HG03378 (cell line): ENCODE measurements around the gene OCIAD2.
A peak's percentile ranks its signal among the peaks of the same experiment; 100 is the strongest.
"Not testable (repeated sequence)": the region's sequence is repeated elsewhere in the genome, so short reads cannot be mapped to it uniquely, and the experiment has no call there.

Experiments used
- ATAC-seq: cut with Tn5 transposase; IDR thresholded peaks from one replicate; pipeline ENCODE4 v1.9.1; 2021; ENCODE audit warnings: mild to moderate bottlenecking, moderate library complexity; ENCODE audit not compliant: unreplicated experiment

The OCIAD2 gene

DNA sequence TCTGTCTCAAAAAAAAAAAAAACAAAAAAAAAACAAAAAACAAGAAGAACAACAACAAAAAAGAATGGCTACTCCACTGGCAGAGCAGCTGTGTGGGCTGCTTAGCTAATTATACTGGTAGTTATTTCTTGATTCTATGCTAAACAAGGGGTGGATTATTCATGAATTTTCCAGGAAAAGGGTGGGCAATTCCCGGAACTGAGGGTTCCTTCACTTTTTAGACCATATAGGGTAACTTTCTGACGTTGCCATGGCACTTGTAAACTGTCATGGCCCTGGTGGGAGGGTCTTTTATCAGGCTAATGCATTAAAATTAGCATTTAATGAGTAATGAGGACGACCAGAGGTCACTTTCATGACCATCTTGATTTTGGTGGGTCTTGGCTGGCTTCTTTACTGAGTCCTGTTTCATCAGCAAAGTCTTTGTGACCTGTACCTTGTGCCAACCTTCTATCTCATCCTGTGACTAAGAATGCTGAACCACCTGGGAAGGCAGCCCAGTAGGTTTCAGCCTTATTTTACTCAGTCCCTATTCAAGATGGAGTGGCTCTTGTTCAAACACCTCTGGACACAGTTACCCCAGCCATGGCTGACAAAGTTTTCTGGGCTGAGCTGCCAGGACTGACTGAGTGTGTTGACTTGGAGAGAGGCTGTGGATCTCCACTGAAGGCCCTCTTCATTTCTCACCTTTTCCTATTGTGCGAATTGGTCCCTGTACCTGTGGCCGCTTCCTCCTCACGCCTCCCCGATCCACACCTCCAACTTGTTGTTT is 1.3 kb upstream of the OCIAD2 start:
- no peak for ATAC-seq

DNA sequence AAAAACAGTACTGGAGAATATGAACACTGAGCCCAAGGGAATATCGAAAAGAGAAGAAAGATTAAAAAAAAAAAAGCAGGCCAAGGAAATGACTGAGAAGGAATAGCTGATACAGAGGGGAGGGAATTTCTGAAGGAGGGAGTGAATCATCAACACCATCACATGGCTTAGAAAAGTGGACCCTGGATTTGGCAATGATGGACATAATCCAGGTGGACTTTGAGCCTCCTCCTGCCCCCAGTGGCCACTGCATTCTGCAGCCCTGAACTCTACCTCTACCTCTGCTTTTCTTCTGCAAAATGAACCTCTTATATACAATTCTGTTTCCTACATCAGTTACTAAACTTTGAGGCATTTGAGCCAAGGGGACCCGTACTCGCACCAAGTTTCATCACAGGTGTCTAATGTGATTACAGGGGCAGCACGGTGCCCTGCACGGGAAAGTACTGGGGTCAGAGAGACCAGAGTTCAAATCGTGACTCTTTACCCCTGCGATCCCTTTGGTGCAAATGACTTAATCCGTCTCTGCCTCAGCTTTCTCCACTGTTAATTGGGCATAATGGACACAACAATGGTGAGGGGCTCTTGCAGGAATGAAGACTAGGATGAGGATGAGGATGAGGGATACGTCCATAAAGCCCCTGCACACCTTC is 1.1 kb downstream of the OCIAD2 start:
- ATAC-seq: no peak

DNA sequence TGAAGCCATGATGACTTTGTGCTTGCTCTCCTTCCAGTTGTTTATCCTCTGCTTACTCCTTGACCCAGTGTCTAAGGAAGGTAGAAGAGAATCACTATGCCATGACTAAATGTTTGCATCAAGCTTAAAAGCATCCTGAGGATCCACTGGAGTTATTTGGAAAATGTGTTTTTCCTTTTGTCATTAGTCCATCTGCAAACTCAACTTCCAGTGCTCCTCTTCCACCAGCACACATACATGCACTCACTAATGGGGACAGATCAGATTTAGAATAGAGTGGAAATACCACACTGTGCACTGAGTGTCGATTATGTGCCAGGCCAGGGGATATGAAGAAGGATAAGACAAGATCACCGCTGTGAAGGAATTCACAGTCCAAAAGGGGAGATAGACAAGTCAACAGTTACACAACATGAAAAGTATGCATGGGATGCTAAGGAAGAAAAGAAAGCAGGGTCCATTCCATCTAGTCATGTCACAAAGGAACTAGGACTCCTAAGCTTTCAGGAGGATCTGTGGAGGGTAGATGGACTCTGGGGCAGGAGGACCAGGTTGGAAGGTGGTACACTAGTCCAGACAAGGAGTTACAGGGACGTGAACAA is 1.9 kb downstream of the OCIAD2 start:
- no peak for ATAC-seq

DNA sequence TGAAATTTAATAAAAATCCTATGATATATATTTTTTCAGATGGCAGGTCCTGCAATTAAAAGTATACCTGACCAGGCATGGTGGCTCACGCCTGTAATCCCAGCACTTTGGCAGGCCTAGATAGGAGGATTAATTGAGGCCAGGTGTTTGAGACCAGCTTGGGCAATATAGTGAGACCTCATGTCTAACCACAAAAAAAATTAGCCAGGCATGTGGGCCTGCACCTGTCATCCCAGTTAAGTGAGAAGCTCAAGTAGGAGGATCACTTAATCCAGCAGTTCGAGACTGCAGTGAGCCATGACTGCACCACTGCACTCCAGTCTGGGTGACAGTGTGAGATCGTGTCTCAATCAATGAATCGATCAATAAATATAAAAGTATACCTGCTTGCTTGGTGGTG is 2.5 kb downstream of the OCIAD2 start:
- no peak for ATAC-seq

DNA sequence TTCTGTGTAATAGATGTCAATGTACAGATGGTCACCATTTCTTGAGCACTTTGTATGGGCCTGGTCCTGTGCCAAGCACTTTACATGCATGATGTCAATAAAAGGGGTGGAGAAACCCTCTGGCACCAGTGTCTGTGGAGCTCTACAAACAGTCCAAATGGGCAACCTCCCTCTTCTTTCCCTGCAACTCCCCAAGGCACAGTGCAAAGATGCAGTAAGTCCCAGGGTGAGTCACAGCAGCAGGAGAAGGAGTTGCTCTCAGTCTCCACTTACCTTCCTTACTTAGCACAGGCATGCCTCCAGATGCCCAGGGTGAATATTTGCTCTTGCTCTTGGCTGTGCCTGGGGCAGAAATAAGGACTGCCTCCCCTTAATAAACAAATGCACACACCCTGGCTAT is 4.3 kb downstream of the OCIAD2 start:
- ATAC-seq: no peak

DNA sequence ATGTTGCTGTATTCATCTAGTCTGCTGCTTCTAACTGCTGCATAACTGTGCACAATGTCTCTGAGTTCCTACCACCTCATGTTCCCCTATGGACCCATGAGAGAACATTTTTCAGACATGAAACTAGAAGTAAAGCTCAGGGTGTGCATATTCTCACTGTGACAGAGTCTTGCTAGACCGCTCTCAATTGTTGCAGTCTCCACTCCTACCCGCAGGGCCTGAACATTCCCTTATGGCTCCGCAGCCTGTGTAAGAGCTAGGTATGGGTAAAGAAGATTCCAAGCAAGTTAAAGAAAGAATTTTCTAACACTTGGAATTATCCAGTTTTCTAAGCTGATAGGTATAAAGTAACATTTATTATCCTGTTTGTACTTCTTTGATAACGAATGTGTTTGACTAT is 5.4 kb downstream of the OCIAD2 start:
- no peak for ATAC-seq

DNA sequence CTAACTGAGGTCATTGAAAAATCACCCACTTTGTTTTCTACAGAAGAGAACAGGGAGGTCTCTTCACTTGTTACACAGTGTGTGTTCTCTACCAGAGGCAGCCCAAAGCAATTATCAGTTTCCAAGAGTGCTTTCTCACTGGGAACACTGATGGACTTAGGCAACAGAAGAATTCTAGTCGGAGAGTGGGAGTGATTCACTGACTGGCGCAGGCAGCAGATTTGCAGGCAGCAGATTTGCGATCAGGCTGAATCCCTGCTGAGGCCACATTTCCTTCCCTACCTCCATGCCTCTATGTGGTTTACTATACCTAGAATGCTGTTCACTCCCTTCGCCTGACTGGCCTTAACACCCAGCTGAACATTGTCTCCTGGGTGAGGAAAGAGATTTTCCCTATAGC is 6.6 kb downstream of the OCIAD2 start:
- no peak for ATAC-seq

DNA sequence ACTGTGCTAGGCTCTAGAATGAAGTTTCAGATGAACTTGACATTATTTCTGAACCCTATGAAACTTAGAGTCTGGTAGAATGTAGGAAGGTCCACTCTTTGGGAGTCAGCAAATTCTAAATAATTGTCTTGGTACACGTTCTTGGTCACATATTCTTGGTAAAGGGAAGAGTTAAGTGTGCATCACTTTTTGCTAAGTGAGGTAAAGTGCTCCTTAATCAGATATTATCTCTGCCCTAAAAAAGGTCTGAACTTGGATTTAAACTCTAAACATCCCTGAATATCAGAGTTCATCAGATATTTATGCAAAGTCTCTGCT is 7.2 kb downstream of the OCIAD2 start:
- ATAC-seq: no peak

DNA sequence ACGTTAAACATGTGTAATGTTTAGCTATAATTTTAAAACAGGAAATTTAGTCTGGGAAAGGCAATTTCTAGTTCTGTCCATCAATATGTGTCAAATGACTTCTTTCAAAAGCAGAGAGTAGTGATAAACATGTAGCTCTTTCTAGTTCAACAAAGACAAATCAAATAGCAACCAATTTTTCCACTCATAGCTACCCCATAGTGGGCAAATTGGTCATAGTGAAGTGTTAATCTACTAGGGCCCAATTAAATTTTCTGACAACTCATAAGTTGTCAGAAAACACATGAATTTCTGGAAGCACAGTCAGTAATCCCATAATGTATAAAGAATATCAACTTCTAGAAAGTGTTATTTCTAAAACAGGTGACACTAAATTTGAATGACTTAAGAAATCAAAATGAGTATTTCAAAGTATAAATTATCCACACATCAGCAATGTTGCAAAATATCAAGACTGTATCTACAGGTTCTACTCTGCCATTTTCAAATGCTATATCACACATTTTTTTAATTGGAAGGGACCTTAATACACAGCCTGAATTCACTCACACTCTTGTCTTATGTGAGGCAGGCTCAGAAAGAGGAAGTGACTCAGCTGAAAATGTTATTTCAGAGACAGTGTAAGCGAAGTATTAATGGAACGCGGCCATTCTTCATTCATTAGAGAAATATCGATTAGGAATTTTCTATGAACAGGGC is 7.7 kb downstream of the OCIAD2 start:
- peak; percentile 82 for ATAC-seq

DNA sequence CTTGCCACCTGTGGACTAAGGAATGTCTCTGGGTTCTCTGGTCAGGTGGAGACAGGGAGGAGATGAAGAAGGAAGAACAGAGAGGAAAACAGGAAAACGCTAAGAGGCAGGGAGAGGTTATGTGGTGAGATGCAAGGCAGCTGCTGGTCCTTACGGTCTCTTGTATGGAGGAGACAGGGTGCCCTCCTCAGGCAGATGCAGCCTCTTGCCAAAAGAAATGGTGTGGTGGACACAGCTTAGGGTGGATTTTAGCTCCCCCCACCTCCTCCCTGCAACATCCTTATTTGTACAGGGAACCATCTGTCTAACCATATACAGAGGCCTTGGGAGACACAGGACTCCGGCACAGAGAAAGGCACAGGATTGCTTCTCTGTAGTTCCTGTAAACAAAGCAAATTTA is 9.7 kb downstream of the OCIAD2 start:
- no peak for ATAC-seq

DNA sequence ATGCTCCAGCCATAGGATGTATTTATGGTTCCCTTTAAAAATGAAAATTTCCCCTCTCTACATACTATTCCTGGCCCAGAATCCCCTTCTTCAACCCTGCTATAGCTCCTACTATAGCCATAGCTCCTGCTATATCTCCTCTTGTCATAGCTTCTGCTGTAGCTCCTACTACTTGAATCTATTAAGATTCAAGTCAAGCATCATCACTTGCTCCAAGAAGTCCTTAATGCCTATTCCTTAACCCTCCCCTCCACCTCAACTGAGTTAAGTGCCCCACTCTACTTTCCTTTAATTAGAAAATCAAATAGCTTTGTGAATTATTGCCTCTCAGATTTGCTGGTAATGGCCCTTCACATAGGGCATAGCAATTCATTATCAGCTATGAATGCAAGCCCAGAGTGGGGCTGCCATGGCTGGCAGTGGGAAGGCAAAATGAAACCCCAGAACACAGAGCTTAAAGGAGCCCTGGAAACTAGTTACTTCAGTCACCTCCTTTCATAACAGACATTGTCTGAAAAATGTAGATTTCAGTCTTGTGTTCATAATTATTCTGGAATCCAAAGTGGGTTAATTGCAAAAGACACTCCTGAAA is 15.4 kb downstream of the OCIAD2 start:
- no peak for ATAC-seq

DNA sequence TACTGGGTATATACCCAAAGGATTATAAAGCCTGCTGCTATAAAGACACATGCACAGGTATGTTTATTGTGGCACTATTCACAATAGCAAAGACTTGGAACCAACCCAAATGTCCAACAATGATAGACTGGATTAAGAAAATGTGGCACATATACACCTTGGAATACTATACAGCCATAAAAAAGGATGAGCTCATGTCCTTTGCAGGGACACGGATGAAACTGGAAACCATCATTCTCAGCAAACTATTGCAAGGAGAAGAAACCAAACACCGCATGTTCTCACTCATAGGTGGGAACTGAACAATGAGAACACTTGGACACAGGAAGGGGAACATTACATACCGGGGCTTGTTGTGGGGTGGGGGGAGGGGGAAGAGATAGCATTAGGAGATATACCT is 16.8 kb downstream of the OCIAD2 start:
- not testable (repeated sequence) for ATAC-seq

DNA sequence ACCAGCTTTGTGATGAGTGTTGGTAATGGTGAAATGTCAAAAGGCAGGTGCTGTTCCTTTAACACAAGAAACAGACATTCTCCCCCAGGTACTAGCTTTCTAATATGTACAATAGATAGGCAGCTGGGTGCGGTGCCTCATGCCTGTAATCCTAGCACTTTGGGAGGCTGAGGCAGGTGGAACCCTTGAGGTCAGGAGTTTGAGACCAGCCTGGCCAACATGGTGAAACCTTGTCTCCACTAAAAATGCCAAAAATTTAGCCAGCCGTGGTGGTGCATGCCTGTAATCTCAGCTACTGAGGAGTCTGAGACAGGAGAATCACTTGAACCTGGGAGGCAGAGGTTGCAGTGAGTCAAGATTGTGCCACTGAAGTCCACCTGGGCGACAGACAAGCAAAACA is 24.9 kb downstream of the OCIAD2 start:
- ATAC-seq: not testable (repeated sequence)

DNA sequence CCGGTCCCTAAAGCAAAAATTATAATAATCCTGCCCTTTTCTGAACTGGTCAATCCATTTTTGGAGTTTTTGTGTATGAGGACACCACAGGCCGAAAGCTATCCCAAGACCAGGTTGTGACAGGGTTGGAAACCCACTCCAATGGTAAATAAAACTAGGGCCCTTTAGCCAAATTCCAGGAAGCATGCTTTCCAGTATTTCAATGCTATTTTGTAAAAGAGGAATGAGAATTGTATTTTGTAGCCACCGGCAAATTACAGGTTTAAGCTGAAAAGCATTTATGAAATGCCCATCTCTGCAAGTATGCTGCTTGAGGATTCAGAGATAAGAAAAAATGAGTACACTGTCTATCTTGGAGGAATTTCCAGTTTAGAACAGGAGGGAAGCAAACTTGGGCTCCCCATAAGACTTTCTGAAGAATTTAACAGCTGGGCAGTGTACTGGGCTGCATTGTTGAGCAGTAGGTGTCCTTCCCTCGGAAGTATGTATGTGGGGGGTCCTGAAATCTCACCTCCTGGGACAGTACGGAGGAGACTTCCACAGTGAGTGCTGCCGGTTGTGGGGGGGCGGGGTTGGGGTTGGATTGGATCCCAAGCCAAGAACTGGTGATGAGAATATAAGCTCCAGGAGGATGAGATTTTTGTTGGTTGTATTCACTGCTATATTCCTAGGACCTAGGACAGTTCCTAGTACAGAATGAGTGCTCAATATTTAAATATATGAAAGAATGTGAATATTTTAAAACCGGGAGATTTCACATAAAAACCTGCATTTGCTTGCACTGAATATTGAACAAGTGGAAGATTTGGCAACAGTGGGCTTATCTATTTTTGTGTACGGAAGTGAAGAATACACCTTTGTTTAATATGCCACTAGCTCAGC is 26.8 kb downstream of the OCIAD2 start:
- ATAC-seq: no peak

DNA sequence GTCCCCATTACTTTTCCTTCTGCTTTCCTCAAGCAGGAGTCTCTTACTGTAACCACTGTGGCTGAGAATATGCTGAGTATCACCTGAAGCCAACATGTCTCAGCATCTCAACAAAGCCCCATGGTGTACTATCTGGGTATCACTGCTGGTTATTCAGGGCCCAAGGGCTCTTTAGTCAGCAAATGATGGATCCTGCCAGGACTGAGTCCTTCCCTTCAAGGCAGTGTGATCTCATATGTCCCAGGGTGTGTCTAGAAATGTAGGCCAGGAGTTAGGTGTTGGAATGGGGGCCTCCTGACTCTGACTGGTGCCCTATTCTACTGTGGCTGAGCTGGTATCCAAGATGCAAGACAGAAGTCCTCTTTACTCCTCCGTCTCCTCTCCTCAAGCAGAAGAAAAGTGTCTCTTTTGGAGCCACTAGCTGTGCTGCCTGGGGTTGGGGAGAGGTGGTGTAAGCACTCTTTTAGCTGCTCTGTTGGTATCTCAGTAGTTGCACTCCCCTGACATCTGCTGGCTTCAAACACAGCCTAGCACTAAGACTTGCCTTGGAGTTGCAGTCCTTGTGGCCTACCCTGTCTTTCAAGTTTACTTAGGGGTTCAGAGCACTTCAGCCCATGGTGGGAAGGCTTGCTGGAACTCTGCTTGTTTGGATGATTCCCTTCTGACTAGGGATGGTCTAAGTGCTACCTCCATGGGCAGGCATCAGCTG is 28.6 kb downstream of the OCIAD2 start:
- ATAC-seq: no peak

DNA sequence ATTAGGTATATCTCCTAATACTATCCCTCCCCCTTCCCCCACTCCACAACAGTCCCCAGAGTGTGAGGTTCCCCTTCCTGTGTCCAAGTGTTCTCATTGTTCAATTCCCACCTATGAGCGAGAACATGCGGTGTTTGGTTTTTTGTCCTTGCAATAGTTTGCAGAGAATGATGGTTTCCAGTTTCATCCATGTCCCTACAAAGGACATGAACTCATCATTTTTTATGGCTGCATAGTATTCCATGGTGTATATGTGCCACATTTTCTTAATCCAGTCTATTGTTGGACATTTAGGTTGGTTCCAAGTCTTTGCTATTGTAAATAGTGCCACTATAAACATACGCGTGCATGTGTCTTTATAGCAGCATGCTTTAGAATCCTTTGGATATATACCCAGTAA is 41.9 kb downstream of the OCIAD2 start:
- ATAC-seq: not testable (repeated sequence)

DNA sequence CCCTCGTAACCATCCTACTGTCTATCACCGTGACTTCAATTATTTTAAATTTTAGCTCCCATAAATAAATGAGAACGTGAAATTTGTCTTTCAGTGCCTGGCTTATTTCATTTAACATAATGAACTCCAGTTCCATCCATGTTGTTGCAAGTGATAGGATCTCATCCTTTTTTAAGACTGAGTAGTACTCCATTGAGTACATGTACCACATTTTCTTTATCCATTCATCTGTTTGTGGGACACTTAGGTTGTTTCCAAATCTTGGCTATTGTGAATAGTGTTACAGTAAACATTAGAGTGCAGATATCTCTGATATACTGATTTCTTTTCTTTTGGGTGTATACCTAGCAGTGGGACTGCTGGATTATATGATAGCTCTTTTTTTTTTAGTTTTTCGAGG is 42.8 kb downstream of the OCIAD2 start:
- no peak for ATAC-seq

DNA sequence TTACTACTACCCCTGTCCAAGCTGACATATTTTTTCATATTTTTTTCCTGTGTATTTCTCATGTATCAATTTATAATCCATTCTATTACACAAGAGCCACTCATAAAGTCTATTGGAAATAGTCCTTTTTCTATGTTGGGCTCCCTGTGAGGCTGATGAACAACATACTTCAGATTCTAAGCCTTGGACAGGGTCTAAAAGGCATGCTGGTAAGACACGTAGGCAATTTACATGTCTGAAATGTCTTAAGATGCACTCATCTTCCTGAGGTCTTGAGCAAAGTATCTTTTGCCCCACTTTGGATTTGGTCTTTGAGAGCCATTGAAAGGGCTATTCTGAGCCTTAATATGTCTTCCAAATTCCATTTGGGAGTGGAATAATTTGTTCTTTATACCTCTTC is 43.9 kb downstream of the OCIAD2 start:
- no peak for ATAC-seq

DNA sequence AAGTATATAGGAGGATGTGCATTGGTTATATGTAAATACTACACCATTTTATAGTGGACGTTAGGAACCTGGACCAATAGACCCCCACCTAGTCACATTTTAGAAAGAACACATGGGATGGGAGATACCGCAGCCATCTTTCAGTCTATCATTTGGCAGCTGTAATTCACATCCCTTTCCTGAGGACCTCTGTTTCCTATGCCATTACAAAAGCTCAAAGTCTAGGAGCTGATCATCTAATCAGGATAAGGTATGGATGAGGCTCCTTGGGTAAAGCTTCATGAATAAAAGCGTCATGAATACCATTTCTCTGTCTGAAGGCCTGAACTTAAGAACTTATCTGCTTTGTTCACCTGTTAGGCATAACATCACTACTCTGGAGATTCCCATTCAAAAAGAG is 44.5 kb downstream of the OCIAD2 start:
- no peak for ATAC-seq

DNA sequence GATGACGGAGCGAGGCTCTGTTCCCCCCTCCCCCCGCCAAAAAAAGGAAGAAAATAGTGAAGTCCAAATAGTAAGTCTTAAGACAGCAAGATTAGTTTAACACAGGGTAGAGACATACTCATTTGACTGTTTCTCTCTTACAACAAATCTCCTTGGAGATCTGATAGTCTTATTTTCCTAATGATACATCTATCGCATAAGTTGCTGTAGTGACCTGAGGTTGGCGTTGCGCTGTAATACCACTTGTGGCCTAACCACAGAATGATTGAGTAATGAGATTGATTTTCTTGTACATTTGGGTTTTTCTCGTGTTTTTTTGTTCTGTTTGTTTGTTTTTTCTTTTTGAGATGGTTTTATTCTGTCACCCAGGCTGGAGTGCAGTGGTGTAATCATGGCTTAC is 48.4 kb downstream of the OCIAD2 start:
- ATAC-seq: no peak
